Muscle layer of duodenum (tissue), 2 donors: ENCODE measurements around the gene PRSS21.

Source experiments
- H3K27ac ChIP-seq: one replicate; pipeline ENCODE4 v1.7.0; 2013; ENCODE audit warnings: mild to moderate bottlenecking, low read length
- H3K27me3 ChIP-seq: one replicate; pipeline ENCODE4 v1.7.0; 2013; ENCODE audit warnings: low read depth, mild to moderate bottlenecking, control low read depth, low read length
- H3K36me3 ChIP-seq, 2 donors: one replicate each; pipeline ENCODE4 v1.7.0; 2013; ENCODE audit warnings: low read length in 2 of 2, control low read depth in 1 of 2, mild to moderate bottlenecking in 1 of 2; ENCODE audit not compliant: insufficient read depth in 2 of 2, control insufficient read depth in 1 of 2
- H3K4me1 ChIP-seq, 2 donors: one replicate each; pipeline ENCODE4 v1.7.0; 2013; ENCODE audit warnings: low read length in 2 of 2, mild to moderate bottlenecking in 2 of 2, control low read depth in 1 of 2, moderate library complexity in 1 of 2; ENCODE audit not compliant: insufficient read depth in 2 of 2, control insufficient read depth in 1 of 2
- H3K4me3 ChIP-seq, 2 donors: one replicate each; pipeline ENCODE4 v1.7.0; 2013; ENCODE audit warnings: low read length in 2 of 2, low read depth in 1 of 2, mild to moderate bottlenecking in 1 of 2
- H3K9me3 ChIP-seq, 2 donors: one replicate each; pipeline ENCODE4 v1.7.0; 2013; ENCODE audit warnings: low read length in 2 of 2, control low read depth in 1 of 2, mild to moderate bottlenecking in 1 of 2; ENCODE audit not compliant: control insufficient read depth in 1 of 2
- donor health status: healthy.

Gene PRSS21

GRCh38 chr16:2841606-2842339, 24.7 kb downstream of the PRSS21 start:
- Histone ChIP-seq H3K9me3 (no peaks in the 10 kb centered on the region), H3K27ac (no peak overlapping the region), H3K36me3 (no peaks in the 10 kb centered on the region), H3K27me3 (no peaks in the 10 kb centered on the region), H3K4me1 (no peaks in the 10 kb centered on the region), H3K4me3 (peak overlapping the region in 1 of 2 donors; percentile 16)

- H3K9me3 ChIP-seq, result no peaks in the 10 kb centered on the region
- H3K27me3 ChIP-seq, result no peaks in the 10 kb centered on the region
- H3K4me1 ChIP-seq, result no peaks in the 10 kb centered on the region
- no peak overlapping the region for H3K27ac ChIP-seq
- H3K36me3 ChIP-seq, result no peaks in the 10 kb centered on the region
- H3K4me3 ChIP-seq, result peak overlapping the region in 1 of 2 donors; percentile 16
Measured at GRCh38 chr16:2842340-2843000, 25.4 kb downstream of the PRSS21 start.

- Histone ChIP-seq H3K4me3 (no peak overlapping the region), H3K9me3 (no peaks in the 10 kb centered on the region), H3K27ac (no peak overlapping the region), H3K4me1 (no peaks in the 10 kb centered on the region), H3K36me3 (no peaks in the 10 kb centered on the region), H3K27me3 (no peaks in the 10 kb centered on the region)
Measured at GRCh38 chr16:2843526-2843925, 26.5 kb downstream of the PRSS21 start.

- Histone ChIP-seq H3K27me3 (no peaks in the 10 kb centered on the region), H3K27ac (no peak overlapping the region)
Measured at GRCh38 chr16:2845116-2845515, 28.1 kb downstream of the PRSS21 start.

GRCh38 chr16:2846511-2847310, 29.7 kb downstream of the PRSS21 start:
- Histone ChIP-seq H3K36me3 (no peaks in the 10 kb centered on the region), H3K27ac (no peak overlapping the region), H3K9me3 (no peaks in the 10 kb centered on the region), H3K4me1 (no peaks in the 10 kb centered on the region), H3K4me3 (no peak overlapping the region), H3K27me3 (peaks cover 2% of the 10 kb centered on the region)

More at GRCh38 chr16:2845116-2845515, 28.1 kb downstream of the PRSS21 start:
- no peaks in the 10 kb centered on the region for H3K9me3 ChIP-seq
- no peak overlapping the region for H3K4me3 ChIP-seq
- H3K4me1 ChIP-seq, result no peaks in the 10 kb centered on the region
- no peaks in the 10 kb centered on the region for H3K36me3 ChIP-seq

- Histone ChIP-seq H3K27ac (no peak overlapping the region), H3K4me3 (no peak overlapping the region), H3K4me1 (no peaks in the 10 kb centered on the region), H3K9me3 (peaks cover 0 to 1% of the 10 kb centered on the region in 2 donors), H3K27me3 (peaks cover 5% of the 10 kb centered on the region), H3K36me3 (no peaks in the 10 kb centered on the region)
Measured at GRCh38 chr16:2848933-2849725, 32.1 kb downstream of the PRSS21 start.

GRCh38 chr16:2852003-2852730, 35.1 kb downstream of the PRSS21 start:
- H3K4me1 ChIP-seq, result no peaks in the 10 kb centered on the region
- H3K4me3 ChIP-seq, result no peak overlapping the region
- peaks cover 5 to 9% of the 10 kb centered on the region in 2 donors for H3K9me3 ChIP-seq
- no peaks in the 10 kb centered on the region for H3K36me3 ChIP-seq
- H3K27me3 ChIP-seq, result peaks cover 5% of the 10 kb centered on the region
- H3K27ac ChIP-seq, result no peak overlapping the region

GRCh38 chr16:2852731-2853507, 35.9 kb downstream of the PRSS21 start:
- Histone ChIP-seq H3K4me3 (no peak overlapping the region), H3K9me3 (peaks cover 5 to 9% of the 10 kb centered on the region in 2 donors), H3K4me1 (no peaks in the 10 kb centered on the region), H3K27me3 (peaks cover 13% of the 10 kb centered on the region), H3K27ac (no peak overlapping the region), H3K36me3 (no peaks in the 10 kb centered on the region)

- Histone ChIP-seq H3K27ac (no peak overlapping the region), H3K4me1 (no peaks in the 10 kb centered on the region), H3K27me3 (peaks cover 19% of the 10 kb centered on the region), H3K9me3 (peaks cover 5 to 9% of the 10 kb centered on the region in 2 donors), H3K36me3 (no peaks in the 10 kb centered on the region), H3K4me3 (no peak overlapping the region)
Measured at GRCh38 chr16:2853531-2854073, 36.6 kb downstream of the PRSS21 start.
